Measurements from ENCODE around the gene DRD2.

The DRD2 gene

GRCh38 chr11:113363406-113363805 lies 111.8 kb downstream of the DRD2 start:
- DNase-seq: no peak
